HG03457 (cell line): ENCODE results near the gene METAP2.

Experiments
- ATAC-seq: cut with Tn5 transposase; IDR thresholded peaks from one replicate; pipeline ENCODE4 v1.9.1; 2021; ENCODE audit warnings: moderate number of reproducible peaks; ENCODE audit not compliant: unreplicated experiment

Gene METAP2

GRCh38 chr12:95509300-95509699 is 35.3 kb downstream of the METAP2 start:
- no peak for ATAC-seq

- ATAC-seq, result no peak
These were observed 38.0 kb downstream of the METAP2 start for GRCh38 chr12:95511977-95512376.

- no peak for ATAC-seq
These were observed 39.6 kb downstream of the METAP2 start for GRCh38 chr12:95513599-95513998.

GRCh38 chr12:95515197-95515596 is 41.2 kb downstream of the METAP2 start:
- no peak for ATAC-seq

DNA sequence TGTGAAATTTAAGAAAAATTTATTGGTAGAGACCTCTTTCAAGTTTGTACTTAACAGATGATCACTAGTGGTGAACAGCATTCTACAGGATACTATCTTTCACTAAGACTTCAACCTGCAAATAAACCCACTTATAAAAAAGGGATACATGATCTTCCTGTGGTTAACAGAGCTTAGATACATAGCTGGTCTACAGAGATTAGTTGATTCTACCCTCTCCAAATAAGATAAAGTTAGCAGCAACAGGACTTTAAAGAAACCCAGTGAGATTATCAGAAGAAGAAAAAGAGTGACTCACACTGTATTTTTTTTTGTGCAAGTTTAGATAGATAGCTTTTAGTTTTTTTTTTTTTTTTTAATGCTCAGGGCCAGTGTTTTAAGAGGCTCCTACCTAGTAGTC is 42.8 kb downstream of the METAP2 start:
- ATAC-seq, result no peak

DNA sequence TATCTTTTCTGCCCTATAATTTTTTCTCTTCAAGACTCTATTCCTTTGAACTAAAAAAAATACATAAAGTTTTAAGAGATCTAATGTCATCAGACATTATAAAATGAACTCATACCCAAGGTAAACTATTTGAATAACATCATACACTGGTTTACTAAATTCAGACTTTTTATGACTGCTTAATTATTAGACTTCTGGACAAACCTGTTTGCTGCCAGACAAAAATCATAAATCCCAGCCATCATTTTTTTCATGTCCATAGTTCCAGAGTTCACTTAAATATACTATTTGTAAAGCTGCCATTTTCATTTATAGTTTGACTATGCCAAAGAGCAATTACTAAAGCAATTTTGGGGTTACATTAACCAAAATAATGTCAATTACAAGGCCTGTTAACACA is 43.3 kb downstream of the METAP2 start:
- no peak for ATAC-seq

GRCh38 chr12:95518944-95519343 is 45.0 kb downstream of the METAP2 start:
- no peak for ATAC-seq

DNA sequence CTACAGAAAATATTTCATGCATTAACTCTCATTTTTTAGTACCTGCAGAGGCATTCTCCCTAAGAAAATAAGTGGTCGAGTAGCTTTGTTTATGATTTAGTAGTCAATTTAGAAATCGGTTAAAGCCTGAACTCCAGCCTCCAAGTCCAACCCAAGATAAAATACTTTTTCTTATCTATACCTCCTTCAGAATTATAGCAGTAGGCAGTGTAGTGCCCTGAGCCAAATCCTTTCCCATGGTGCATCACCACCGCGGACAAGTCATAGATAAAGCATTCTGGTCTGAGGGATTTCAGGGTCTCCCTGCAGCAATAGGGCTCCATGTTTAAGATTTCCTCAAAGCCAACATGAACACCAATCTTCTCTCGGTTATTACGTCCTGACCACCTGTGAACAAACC is 46.9 kb downstream of the METAP2 start:
- ATAC-seq, result no peak

GRCh38 chr12:95522692-95523091 is 48.7 kb downstream of the METAP2 start:
- no peak for ATAC-seq

- no peak for ATAC-seq
These were observed 54.5 kb downstream of the METAP2 start for GRCh38 chr12:95528431-95528830.

- ATAC-seq, result no peak
These were observed 55.8 kb downstream of the METAP2 start for GRCh38 chr12:95529693-95530225.

DNA sequence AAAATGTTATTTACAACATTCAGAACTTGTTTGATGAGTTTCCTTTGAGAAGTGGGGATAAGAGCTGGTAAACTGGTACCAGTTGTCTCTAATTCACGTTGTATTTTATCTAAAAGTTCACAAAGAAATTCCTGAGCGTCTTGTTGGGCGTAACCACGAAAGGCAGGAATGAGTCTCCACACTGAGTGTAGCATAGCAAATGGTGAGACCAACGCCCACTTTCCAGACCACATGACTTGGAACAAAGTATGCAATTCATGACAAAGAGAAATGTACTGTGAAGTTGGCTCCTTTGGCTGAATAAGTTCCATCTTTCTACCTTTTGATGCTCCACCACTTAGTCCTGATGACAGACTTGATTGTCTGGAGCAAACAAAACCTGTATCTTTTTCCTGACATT is 58.9 kb downstream of the METAP2 start:
- no peak for ATAC-seq

GRCh38 chr12:95533985-95534384 is 60.0 kb downstream of the METAP2 start:
- ATAC-seq, result no peak

DNA sequence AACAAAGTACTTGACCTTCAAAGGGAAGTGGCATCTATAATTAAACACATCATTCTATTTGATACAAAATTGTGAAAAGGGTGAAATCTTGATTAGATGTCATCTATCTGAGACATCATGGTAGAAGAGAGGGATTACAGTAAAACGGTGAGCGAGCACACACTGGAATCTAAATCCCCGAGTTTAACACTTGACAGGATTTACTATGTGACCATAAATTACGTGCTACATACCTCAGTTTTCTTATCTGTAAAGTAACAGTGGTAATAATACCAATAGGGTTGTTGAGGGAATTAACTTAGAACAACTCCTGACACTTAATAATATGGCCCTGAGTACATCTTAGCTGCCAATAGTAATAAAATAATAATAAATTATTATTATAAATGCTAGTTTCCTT is 64.1 kb downstream of the METAP2 start:
- ATAC-seq, result no peak

- ATAC-seq, result no peak
These were observed 64.7 kb downstream of the METAP2 start for GRCh38 chr12:95538656-95539055.

DNA sequence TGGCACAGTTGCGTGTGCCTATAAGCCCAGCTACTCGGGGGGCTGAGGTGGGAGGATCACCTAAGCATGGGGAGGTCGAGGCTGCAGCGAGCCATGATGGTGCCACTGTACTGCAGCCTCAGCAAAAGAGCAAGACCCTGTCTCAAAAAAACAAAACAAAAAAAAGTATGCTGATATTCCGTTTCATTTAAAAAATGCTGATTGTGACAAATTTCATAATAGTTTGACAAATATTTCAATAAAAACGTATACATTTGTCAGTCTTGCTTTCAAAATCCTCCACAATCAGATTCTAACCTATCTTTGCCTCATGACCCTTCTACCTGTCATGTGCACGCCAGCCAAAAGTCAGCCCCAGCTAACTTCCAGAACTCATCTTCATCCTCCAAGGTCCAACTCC is 67.5 kb downstream of the METAP2 start:
- no peak for ATAC-seq

GRCh38 chr12:95543305-95543704 is 69.4 kb downstream of the METAP2 start:
- no peak for ATAC-seq

DNA sequence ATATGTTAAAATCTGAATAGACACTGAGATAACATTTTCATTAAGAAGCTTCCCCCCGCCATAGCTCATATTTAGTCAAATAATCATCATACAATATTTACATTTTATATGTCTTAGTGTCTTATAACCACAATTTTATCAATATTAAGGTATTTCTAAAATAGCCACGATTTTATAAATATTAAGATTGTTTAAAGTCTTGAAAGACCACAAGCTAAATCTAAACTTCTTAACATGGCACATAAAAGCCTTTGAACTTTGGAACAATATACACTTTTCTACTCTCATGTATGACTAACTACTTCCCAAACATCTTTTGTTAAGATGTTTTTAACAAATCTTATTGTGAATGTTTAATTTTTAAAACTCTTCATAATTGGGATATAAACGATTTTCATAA is 70.8 kb downstream of the METAP2 start:
- no peak for ATAC-seq

DNA sequence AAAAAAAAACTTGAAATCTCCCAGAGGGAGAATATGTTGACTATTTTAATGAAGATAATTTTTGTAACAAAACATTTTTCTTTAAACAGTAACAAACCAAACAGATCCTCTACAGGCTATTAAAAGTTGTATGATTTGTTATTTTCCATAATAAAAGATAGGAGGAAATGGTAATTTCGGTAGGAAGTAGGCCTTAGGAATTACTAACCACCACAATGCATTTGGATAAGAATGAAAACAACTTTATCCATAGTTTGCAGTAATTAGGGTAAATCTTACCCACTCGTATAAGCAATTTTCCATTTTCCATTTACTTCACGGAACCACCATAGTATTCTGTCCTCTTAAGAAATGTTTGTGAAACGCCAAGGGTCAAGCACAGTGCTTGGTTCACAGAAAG is 71.4 kb downstream of the METAP2 start:
- no peak for ATAC-seq

DNA sequence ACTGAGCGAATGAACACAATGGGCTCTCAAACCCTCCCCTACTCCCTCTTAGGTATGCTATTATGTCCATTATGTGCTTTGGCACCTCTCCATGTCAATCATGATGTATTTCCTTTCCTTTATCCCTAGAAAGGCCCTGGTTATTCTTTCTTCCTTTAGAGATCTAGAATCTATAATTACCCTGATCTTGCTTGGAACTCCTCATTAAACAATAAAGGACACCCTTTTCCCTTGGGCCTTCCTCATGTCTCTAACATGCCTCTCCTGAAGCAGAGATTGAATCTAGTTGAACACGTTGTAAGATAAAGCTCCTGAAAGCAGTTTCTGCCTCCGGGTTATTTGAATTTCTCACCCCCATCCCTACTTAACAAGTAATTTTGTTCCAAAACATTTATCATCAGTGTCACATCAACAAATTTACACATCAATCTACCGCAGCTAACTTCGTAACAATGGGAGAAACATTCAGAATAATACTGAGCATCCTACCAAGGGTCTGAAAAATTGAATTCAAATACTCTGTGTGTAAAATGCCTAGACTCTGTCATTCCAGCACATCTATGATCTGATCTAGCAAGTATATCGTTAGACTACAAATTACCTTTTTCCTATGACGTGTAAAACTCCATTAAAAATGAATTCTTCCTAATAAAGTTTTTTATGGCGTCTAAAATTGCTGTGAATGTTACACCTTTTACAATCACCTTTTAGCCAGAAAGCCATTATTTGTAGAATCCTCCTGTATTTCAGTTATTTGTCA is 72.0 kb downstream of the METAP2 start:
- ATAC-seq, result no peak

DNA sequence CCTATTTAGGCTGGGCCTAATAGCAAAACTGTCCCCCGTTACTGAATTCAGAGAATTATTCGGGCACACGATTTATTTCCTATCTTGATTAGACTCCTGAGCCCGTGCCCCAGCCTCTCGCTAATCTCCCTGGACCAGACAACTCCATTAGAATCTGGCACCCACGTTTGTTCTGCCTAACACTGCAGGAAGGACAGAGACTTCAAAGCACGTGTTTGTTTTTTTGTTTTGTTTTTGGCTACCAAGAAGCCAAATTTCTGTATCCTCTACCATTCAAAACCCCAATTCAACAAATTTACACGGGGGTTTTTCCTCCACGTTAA is 72.5 kb downstream of the METAP2 start:
- ATAC-seq, result no peak

GRCh38 chr12:95547522-95548055 is 73.6 kb downstream of the METAP2 start:
- ATAC-seq, result no peak

GRCh38 chr12:95548056-95548538 is 74.1 kb downstream of the METAP2 start:
- ATAC-seq, result no peak
